Anterior cingulate cortex (tissue), 58 donors: Measurements from ENCODE around the gene IL36G.
"Not testable (repeated sequence)": the region's sequence is repeated elsewhere in the genome, so short reads cannot be mapped to it uniquely, and the experiment has no call there.

Experiments
- DNase-seq, 58 donors: peaks; one replicate each; lab custom pipeline; 2025; lab: John Stamatoyannopoulos, UW

The IL36G gene

DNA sequence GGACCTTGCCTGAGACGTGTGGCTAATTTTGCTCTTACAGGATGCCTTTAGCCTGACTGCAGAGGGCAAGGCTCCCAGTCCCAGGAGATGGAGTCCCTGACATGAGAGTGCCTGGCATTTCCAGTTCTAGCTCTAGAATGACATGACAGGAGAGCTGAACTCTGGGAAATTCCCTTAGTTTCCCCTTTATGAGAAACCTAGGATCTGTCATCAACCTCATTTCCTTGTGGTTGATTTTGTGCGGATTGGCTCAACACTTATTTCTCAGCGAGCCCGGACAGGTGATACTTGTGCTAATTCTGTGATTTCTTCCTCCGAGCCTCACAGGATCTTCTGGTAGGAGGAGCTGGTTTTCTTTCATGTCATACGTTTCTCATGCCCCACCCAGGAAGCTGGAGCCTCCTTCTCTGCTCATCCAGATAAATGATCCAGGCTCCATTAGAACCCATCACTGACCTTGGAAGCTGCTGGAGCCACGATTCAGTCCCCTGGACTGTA, at the start of gene IL36G:
IL36G (plus strand) TSS at position 448 of the 498 bp plus-strand sequence. CDS start 633 bp downstream, outside the sequence.
- DNase-seq: no peak

DNA sequence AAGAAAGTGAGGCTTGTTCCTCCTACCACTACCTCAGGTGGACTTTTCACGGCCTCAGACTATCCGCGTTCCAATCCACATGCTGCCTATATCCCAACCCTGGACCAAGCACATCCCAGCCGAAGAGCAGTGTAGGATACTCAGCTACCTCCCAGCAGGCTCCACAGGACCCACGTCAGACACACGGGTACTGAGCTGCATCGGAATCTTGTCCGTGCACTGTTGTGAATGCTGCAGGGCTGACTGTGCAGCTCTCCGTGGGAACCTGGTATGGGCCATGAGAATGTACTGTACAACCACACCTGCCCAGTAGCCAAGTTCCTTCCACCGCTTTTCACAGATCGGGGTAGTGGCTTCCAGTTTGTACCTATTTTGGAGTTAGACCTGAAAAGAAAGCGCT, 44.5 kb upstream of the IL36G start:
- DNase-seq: no peak

DNA sequence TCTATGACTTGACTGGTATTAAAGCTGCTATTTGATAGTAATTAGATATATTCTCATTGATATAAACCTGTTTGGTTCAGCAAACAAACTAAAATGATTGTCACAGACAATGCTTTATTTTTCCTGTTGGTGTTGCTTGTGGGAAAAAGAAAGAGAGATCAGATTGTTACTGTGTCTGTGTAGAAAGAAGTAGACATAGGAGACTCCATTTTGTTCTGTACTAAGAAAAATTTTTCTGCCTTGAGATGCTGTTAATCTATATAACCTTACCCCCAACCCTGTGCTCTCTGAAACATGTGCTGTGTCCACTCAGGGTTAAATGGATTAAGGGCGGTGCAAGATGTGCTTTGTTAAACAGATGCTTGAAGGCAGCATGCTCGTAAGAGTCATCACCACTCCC, 43.7 kb upstream of the IL36G start:
- DNase-seq: not testable (repeated sequence)

DNA sequence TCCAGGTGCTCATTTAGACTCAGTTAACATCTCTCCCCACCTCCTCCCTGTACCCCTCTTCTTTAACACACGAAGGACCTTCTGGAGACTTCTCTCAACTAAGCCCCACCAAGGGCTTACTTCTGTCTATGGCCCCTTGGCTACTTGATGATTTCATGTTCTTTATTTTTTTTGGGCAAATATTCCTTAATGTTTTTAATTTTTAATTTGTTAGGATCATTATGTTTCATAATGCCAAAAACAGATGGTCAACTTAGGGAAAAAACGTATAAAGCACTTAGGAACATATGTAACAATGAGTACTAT, 40.9 kb upstream of the IL36G start:
- DNase-seq: no peak

DNA sequence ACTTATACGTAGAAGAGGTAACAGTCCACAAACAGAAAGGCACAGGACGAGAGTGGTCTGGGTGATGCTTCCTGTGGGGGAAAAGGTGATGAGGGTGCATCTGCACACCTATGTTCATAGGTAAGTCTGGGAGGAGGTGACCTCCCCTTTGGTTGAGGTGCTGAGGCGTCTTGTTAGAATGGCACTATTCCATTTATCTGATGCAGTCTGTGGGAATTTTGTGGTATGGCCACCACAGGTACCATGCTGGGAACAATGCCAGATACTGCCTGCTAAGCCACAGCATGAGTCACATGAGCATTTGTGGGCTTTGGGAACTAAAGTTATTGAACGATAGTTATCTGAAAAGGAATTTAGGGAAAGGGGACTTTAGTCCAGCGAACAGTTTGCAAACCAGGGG, 38.9 kb upstream of the IL36G start:
- DNase-seq: no peak

DNA sequence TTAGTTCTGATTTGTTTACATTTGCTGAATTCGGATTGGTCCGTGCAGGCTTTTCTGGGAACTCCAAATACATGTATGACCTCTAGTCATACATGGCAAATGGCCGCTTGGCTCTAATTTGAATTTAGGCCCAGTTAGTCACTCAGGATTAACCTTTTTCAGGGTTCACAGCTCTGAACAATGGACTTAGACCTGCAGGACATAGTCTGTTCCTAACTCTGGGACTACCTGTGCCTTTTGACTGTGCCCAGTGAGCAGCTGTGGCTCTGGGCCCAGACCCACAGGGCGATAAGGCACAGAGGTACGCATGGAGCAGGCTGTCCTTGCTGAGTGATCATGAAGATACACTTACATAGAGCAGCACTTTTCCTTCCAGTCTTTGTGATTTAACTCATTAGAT, 38.4 kb upstream of the IL36G start:
- no peak for DNase-seq

DNA sequence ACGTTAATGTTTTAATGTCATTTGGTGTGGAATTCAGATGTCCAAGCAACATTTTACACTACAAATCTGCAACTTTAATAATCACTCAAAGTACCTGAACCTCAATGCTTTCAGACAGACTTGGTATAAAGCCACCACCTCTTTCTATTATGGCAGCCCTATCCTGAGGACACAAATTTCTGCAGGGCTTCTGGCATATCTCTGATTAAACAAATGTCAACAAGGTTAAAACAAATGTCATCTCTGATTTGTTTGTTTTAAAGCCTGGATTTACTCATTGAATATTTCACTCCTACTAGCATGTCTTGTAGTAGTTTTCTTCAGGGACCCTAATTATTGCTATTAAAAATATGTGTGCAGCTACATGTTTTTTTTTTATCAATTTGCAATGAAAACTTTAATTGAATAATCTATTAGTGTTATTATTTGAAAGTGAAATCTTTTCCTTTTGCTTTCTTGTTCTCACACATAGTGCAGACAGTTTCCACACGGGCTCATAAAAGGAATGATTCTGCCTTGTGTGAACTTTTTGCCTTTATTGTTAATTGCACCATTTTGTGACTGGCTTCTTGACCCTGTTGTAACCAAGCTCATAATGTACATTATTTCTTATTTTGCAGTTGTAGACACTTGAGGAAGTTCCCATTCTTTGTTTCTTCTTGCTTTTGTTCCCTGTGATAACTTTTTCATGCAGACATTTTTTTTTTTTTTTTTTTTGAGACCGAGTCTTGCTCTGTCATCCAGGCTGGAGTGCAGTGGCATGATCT, 36.8 kb upstream of the IL36G start:
- DNase-seq: no peak

DNA sequence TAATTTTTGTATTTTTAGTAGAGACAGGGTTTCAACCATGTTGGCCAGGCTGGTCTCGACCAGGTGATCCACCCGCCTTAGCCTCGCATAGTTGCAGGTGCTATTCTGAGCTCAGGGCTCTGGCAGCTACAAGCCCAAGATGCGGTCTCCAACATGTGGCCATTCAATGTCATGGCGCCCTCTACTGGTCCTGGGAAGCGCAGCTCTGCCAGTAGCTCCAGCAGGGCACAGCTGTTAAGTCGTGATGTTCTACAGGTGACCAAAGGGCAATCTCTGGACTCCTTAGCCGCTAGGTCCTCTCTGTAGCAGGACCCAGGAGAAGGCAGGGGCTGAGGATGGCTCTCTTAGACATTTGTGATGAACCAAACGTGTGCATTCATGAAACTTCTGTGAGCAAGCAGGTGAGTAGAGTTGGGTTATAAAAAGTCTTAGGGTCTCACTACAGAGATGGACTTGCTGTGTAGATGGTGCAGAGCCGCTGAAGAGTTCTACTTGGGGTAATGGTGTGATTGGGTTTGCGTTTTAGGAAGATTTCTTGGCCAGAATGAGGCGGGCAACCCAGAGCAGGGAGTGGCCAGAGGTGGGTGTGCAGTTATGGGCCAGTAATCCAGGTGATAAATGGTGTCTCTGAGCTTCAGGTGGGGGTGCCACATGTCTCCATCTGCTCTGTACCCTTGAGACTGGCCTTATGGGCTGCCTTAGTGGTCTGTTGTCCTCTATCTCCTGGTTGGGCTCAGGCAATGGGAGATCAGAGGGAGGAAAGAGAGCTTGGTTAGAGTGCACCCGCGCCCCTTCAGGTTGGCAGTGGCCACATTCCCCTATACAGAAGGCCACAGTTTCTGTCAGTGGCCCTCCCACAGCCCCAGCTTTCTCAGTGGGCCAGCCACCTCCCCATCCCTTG, 35.8 kb upstream of the IL36G start:
- peak in 55 of 58 donors; percentile 6 to 83 (median 50) for DNase-seq

DNA sequence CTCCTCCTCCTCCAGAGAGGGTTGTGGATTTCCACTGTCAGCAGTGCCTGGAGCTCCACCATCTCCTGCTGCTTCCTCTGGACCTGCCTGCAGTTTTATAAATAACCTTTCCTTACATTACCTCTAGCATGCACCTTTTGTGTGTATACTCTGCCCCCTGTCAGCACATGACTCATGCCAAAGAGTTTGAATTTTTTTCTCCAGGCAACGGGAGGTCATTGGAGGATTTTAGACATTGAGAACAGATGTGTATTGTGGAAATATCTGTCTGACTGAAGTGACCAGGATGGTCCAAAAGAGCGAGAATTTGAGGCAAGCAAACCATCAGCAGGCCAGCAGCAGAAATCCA, 35.2 kb upstream of the IL36G start:
- DNase-seq: no peak

DNA sequence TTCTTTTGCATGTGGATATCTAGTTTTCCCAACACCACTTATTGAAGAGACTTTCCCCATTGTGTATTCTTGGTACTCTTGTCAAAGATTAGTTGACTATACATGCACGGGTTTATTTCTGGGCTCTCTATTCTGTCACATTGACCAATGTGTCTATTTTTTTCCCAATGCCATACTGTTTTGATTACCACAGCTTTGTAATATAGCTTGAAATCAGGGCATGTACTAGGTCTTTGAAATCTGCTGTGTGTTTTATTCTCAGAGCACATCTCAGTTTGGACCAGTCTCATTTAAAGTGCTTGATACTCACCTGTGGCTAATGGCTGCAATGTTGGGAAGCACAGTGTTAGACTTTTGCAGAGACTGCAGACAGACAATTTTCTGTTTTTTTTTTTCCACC, 32.8 kb upstream of the IL36G start:
- DNase-seq: no peak

DNA sequence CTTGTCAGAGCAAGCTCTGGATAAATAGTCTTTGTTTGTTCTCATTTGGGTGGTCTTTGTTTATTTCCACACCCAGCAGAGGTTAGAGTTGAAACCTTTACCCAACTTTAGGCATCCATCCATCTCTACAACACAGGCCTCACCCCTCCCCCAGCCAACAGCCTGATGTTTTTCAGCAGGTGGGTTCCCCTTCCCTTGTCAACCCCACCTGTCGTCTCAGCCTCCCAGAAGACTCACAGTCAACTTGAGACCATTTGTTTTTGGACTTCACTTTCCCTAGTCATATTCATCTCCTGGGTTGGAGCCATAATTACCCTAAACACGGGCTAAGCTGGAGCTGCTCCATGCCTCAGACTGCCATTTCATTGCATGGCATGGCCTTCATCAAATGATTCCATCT, 31.7 kb upstream of the IL36G start:
- DNase-seq: no peak

DNA sequence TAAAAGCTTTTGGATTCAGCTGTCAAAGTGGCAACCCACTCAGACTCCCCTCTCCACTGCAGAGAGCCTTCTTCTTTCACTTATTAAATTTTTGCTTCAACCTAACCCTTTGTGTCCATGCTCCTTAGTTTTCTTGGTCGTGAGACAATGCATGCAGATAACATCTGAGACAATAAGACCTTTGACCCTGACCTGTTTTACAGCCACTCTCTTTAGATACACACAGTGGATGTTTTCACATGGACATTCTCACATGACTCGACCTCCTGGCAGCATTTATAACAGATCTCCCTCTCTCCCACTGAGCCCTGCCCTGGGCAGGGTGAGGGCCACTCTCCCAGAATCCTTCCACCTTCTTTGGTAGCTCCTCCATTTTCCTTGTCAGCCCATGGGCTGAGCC, 30.4 kb upstream of the IL36G start:
- DNase-seq: no peak

DNA sequence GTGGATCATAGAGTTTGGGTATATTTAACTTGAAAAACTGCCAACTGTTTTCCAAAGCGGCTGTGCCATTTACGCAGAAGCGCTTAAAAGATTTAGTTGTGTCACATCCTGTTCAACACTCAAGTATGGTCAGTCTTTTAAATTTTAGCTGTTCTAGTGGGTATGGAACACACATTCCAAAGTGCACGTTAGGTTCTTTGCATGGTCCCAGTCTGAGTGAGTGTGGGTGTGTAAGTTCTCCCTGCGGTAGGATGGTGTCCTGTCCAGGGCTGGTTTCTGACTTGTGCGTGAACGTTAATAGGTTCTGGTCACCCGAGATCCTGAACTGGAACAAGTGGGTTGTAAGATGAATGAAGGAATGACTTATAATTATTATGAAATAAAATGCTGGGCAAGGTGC, 28.4 kb upstream of the IL36G start:
- DNase-seq: no peak

DNA sequence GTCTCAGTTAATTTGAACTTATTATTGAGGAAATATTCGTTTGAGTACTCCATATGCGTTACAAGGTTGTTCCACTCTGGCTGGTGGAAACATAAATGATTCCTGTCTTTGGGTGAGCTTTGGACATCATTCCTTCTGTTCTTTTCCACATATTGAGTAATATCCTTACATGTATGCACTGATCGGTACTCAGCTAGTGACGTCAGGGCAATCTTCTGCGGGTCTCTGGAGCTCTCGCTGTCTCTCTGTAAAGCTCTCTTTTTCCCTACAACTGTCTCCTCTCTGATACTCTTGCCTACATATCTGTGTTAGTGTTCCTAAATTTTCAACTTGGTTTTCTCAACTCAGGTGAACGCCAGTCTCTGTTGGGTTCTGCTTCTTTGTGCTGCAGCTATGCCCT, 23.4 kb upstream of the IL36G start:
- DNase-seq: no peak

DNA sequence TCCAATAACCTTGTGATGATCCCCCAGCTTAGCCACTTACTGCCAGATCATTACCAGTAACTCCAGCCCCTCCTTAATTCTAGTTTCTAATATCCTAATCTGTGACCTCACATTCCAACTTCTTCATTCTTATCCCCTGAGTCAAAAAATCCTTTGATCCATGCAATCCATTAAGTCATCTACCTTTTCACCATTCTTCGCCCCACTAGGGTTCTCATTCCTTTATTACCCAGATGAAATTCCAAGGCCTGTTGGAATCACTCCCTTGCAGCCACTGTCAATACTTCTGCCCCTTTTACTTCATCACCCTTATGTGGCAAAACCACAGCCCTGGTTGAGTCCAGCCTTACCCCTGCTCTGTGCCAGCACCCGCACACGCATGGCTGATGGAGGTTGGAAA, 20.3 kb upstream of the IL36G start:
- DNase-seq: no peak

DNA sequence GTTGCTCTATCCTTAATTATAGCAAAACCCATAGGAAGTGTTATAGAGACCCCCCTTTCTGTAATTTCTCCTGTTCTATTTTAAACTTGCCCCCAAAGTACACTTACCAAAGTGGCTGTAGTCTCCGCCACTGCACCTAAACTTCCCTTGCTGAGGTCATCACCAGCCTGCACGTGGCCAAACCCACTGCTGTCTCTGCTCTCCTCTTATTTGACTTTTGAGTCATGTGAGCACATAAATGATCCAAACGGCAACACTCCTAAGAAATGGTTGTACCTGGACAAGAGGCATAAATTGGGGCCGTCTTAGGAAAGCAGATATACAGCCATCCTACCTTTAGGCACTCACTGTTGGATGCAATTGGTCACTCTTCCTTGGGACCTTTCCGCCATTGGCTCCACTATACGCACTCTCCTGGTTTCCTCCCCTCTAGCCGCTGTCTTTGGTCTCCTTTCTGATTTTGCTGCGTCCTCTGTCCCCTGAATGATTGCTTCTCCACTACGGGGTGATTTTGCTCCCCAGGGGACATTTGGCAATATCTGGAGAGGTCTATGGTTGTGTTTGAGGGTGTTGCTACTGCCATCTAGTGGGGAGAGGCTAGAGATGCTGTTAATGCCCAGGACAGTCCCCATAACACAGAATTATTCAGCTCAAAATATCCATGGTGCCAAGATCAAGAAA, 19.2 kb upstream of the IL36G start:
- peak in 8 of 58 donors; percentile 1 to 29 (median 5) for DNase-seq

DNA sequence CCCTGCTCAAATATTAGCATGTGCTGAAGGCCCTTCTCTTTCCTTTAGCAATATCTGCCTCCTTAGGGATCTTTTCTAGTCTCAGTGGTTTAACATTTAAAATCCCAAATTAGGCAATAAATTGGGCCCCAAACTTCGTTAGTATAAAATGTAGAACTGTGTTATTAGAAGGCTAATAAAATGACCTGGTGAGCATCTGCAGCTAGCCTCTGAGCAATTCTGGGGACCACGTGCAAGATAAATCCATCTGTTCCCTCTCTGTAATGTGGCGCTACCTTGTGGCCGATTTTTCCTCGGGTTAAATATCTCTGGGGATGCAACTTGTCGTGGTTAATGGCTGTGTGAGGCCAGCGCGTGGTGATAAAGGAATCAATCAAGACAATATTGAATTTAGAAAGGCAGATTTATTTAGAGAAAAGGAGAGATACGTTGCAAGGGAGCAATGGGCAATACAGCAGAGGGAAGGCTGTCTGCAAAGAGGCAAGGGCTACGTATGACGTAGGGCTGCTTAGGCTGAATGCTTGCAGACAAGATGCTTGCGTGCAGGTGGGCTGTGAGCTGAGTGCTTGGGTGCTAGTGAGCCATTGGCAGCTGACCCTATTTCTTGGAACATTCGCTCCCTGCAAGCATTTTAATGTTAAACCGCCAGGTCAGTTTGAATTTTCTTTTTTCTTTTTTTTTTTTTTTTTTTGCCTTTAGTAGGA, 18.5 kb upstream of the IL36G start:
- DNase-seq: no peak

DNA sequence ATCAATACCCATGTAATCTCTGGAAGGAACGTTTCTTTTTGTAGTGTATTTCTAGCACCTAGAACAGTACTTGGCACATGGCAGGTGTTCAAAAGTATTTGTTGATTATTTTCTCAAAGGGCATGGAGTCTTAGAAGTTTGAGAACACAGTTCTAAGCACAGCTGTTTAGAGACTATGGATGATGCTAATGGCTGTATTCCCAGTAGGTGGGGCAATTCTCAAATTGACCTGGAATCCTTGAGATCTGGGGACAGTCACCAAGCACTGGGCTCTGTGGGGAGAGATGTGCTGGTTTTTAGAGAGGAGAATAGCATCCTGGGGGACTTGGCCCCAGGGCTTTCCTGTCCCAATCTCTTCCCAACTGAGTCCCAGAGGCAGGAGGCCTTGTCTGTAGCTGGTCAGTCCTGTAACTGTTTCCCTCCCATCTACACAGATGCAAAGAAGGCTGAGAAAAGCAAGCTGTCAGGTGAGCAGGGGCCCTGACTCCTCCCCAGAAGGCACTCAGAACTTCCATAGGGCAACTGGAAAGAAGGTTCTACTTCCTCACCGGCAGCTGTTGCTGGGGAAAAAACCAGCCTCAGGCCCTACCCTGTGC, 17.5 kb upstream of the IL36G start:
- DNase-seq: no peak

DNA sequence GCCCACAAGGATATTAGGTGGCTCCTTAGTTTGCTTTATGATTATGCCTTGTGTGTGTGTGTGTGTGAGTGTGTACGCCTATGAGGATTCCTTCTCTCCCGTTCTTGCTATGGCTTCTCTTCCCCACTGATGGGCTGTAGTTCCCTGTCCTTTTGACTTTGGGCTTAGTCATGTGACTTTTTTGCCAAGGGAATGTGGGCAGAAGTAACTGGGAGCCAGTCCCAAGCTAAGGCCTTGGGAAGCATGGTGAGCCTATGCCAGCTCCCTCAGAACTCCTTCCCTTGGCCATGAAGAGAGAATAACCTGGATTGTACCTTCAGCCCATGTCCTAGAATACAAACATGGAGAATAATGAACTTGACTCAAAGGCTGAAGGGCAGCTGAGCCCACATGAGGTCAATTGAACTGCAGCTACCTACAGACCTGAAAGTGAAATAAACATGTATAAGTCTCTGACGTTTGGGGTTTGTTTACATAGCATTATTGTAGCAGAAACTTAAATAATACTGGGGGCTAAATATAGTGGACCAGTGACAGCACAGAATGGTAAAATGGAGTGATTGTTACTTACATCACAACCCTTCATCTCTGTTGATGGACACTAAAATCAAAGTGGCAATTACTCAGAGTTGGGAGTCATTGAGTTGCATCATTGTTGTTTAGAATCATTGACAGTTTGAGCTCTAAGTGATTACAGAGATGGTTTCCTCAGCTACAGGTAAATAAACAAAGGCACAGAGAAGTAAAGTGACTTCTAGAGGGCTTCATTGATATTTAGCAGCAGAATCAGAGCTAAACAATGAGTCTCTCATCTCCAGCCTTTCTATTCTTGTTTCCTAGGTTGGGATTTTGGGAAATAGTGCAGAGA, 15.3 kb upstream of the IL36G start:
- DNase-seq: no peak
